ENCODE results near the gene IGLL5. TPM values are rescaled to one million over a fixed set of nuclear protein-coding genes. Genes with fewer than 3 reads are reported as not detected.

The IGLL5 gene
- total RNA-seq, 1 donor from 2014 or later: not detected

GRCh38 chr22:22910272-22911240, 22.9 kb downstream of the IGLL5 start:
- Mint-ChIP-seq H3K4me3 (ENCODE audit: low read depth) (no peak overlapping the region), H3K27me3 (peaks cover 45% of the 10 kb centered on the region), H3K27ac (no peak overlapping the region), H3K36me3 (ENCODE audit: insufficient read depth) (no peaks in the 10 kb centered on the region), H3K4me1 (ENCODE audit: low read depth) (no peaks in the 10 kb centered on the region), H3K9me3 (ENCODE audit: low read depth) (no peaks in the 10 kb centered on the region)
- DNase-seq (ENCODE audit: low spot score, unreplicated experiment): no peak
- TF ChIP-seq, protein P1, sequence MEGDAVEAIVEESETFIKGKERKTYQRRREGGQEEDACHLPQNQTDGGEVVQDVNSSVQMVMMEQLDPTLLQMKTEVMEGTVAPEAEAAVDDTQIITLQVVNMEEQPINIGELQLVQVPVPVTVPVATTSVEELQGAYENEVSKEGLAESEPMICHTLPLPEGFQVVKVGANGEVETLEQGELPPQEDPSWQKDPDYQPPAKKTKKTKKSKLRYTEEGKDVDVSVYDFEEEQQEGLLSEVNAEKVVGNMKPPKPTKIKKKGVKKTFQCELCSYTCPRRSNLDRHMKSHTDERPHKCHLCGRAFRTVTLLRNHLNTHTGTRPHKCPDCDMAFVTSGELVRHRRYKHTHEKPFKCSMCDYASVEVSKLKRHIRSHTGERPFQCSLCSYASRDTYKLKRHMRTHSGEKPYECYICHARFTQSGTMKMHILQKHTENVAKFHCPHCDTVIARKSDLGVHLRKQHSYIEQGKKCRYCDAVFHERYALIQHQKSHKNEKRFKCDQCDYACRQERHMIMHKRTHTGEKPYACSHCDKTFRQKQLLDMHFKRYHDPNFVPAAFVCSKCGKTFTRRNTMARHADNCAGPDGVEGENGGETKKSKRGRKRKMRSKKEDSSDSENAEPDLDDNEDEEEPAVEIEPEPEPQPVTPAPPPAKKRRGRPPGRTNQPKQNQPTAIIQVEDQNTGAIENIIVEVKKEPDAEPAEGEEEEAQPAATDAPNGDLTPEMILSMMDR (IDR thresholded peaks at IDR 0.05; ENCODE audit: unreplicated experiment): no peak

- Mint-ChIP-seq H3K27ac (no peak overlapping the region), H3K27me3 (peaks cover 49% of the 10 kb centered on the region), H3K4me3 (ENCODE audit: low read depth) (no peak overlapping the region), H3K4me1 (ENCODE audit: low read depth) (no peaks in the 10 kb centered on the region), H3K9me3 (ENCODE audit: low read depth) (no peaks in the 10 kb centered on the region), H3K36me3 (ENCODE audit: insufficient read depth) (no peaks in the 10 kb centered on the region)
- DNase-seq (ENCODE audit: low spot score, unreplicated experiment): no peak
- TF ChIP-seq, protein P1 (IDR thresholded peaks at IDR 0.05; ENCODE audit: unreplicated experiment): no peak
These were observed 23.9 kb downstream of the IGLL5 start for GRCh38 chr22:22911327-22912134.

DNA sequence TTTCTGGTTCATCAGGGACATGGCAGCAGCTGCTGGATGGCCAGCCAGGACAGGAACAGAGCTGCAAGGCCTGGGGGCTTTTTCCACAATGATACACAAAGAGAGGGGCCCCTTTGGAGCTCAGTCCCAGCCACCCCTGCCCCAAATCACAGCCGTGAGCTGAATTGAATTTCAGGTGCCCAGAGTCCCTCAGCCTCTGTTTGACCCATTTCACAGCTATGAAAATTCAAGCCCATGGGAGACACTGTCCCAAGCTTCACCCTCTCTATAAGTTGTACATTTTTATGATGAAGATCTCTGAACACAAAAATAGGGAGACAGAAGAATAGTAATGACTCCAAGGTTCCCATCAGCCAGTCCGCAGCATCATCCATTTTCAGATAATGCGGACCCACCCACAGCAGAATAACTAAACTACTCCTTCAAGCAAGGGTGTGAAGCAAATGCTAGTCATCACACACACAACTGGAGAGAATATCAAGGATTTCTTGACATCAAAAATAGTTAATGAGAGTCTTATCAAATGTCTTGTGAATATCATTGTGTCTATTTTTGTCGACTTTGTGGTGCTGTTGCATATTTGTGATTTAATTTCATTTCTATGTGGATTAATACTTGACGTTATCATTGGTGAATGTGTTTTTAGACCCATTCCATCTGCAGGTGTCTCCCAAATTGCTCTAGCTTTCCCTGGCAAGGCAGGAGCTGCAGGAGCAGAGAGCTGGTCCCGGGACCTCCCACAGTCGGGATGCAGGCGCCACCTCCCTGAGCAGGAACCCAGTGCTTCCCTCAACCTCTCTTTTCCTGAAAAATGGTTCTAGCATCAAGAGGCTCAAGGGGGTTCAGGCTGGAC, 24.7 kb downstream of the IGLL5 start:
- Mint-ChIP-seq H3K36me3 (ENCODE audit: insufficient read depth) (no peaks in the 10 kb centered on the region), H3K27ac (no peak overlapping the region), H3K4me1 (ENCODE audit: low read depth) (no peaks in the 10 kb centered on the region), H3K27me3 (peaks cover 45% of the 10 kb centered on the region), H3K9me3 (ENCODE audit: low read depth) (no peaks in the 10 kb centered on the region), H3K4me3 (ENCODE audit: low read depth) (no peak overlapping the region)
- no peak for DNase-seq (ENCODE audit: low spot score, unreplicated experiment)
- TF ChIP-seq, protein P1 (IDR thresholded peaks at IDR 0.05; ENCODE audit: unreplicated experiment): no peak

DNA sequence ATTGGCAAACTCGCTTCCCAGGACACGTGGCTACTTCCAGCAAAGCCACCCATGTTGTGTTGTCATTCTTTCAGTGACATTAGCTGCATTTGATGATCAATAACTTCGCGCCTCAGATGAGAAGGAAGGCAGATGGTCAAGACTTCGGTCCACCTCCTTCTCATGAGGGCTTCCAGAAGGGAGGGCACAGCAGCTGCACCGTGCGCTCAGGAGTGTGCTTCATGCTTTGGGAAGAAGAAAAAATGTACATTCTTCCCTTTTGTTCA, 25.3 kb downstream of the IGLL5 start:
- peaks cover 45% of the 10 kb centered on the region for H3K27me3 Mint-ChIP-seq

More for the DNA sequence above, 25.3 kb downstream of the IGLL5 start:
- H3K9me3 Mint-ChIP-seq (ENCODE audit: low read depth): no peaks in the 10 kb centered on the region
- H3K27ac Mint-ChIP-seq: no peak overlapping the region
- TF ChIP-seq, protein P1 (IDR thresholded peaks at IDR 0.05; ENCODE audit: unreplicated experiment): no peak
- no peaks in the 10 kb centered on the region for H3K36me3 Mint-ChIP-seq (ENCODE audit: insufficient read depth)
- no peak overlapping the region for H3K4me3 Mint-ChIP-seq (ENCODE audit: low read depth)
- no peaks in the 10 kb centered on the region for H3K4me1 Mint-ChIP-seq (ENCODE audit: low read depth)
- DNase-seq (ENCODE audit: low spot score, unreplicated experiment): no peak

Measured in progenitor cell of endocrine pancreas (in vitro differentiated cells).